IMR-90 (cell line): ENCODE results near the gene SLC25A5. TPM values are rescaled to one million over a fixed set of nuclear protein-coding genes. Genes with fewer than 3 reads are reported as not detected.

Experiments used
- ATAC-seq: fragments of 200-7000 bp; cut with Tn5 transposase; 2 replicates; pipeline ENCODE4 v1.9.1; 2020; ENCODE audit warnings: low read depth, mild to moderate bottlenecking, moderate library complexity
- BruUV-seq: library from RNA; stranded (reverse); fragments of 400-500 nt; replicated peaks from 2 replicates; lab custom pipeline; 2021; lab: Mats Ljungman, UMichigan
- CTCF ChIA-PET: fragments of 300-600 bp; formaldehyde crosslinking; extraction: SDS; loops from one replicate; lab custom pipeline; 2021; ENCODE audit warnings: antibody characterized with exemption; lab: Yijun Ruan, JAX
- POLR2A ChIA-PET: fragments of 300-600 bp; sonication (Branson Sonifier 250); formaldehyde crosslinking; loops from one replicate; lab custom pipeline; 2022; ENCODE audit warnings: antibody characterized with exemption; ENCODE audit not compliant: unreplicated experiment; lab: Charles Lee
- DNase-seq: peaks from one replicate; pipeline ENCODE4 v3.0.0; 2013
- H2AFZ ChIP-seq: replicated peaks from 2 replicates; pipeline ENCODE3; 2013; ENCODE audit warnings: low read length, mild to moderate bottlenecking; ENCODE audit not compliant: poor library complexity
- H2AK5ac ChIP-seq: 2 replicates; pipeline ENCODE4 v1.6.1; 2013; ENCODE audit warnings: low read depth, low read length, inconsistent platforms
- H2AK9ac ChIP-seq: replicated peaks from 2 replicates; pipeline ENCODE3; 2013; ENCODE audit warnings: mild to moderate bottlenecking, low read depth, low read length, moderate library complexity; ENCODE audit not compliant: poor library complexity
- H2BK120ac ChIP-seq: 2 replicates; pipeline ENCODE4 v1.6.1; 2013; ENCODE audit warnings: low read depth, low read length, inconsistent platforms
- H2BK15ac ChIP-seq: 3 replicates; pipeline ENCODE4 v1.6.1; 2013; ENCODE audit warnings: low read depth, low read length, inconsistent platforms
- H2BK20ac ChIP-seq: 2 replicates; pipeline ENCODE4 v1.6.1; 2013; ENCODE audit warnings: low read depth, mild to moderate bottlenecking, inconsistent platforms, low read length, moderate library complexity
- H2BK5ac ChIP-seq: 2 replicates; pipeline ENCODE4 v1.6.1; 2013; ENCODE audit warnings: mild to moderate bottlenecking, low read depth, low read length, inconsistent platforms; ENCODE audit not compliant: poor library complexity, severe bottlenecking
- H3K14ac ChIP-seq: replicated peaks from 2 replicates; pipeline ENCODE4 v1.6.1; 2013; ENCODE audit warnings: low read depth, low read length, inconsistent platforms
- H3K18ac ChIP-seq: 2 replicates; pipeline ENCODE4 v1.6.1; 2013; ENCODE audit warnings: low read depth, low read length, control low read depth
- H3K23ac ChIP-seq: 2 replicates; pipeline ENCODE4 v1.6.1; 2013; ENCODE audit warnings: low read depth, low read length, inconsistent platforms
- H3K27ac ChIP-seq: 2 replicates; pipeline ENCODE4 v1.5.1; 2013; ENCODE audit warnings: mild to moderate bottlenecking, control low read depth, low read length; ENCODE audit not compliant: insufficient read depth
- H3K27me3 ChIP-seq: 2 replicates; pipeline ENCODE4 v1.6.1; 2013; ENCODE audit warnings: low read length; ENCODE audit not compliant: control insufficient read depth, insufficient read depth
- H3K36me3 ChIP-seq: 2 replicates; pipeline ENCODE4 v1.6.1; 2013; ENCODE audit warnings: low read length, mixed read lengths; ENCODE audit not compliant: control insufficient read depth, insufficient read depth
- H3K4ac ChIP-seq: 2 replicates; pipeline ENCODE4 v1.6.1; 2013; ENCODE audit warnings: low read depth, low read length, inconsistent platforms
- H3K4me1 ChIP-seq: 2 replicates; pipeline ENCODE4 v1.6.1; 2013; ENCODE audit warnings: low read length, mixed read lengths; ENCODE audit not compliant: control insufficient read depth, insufficient read depth
- H3K4me2 ChIP-seq: 2 replicates; pipeline ENCODE4 v1.6.1; 2013; ENCODE audit warnings: low read depth, mild to moderate bottlenecking, control low read depth, low read length, moderate library complexity
- H3K4me3 ChIP-seq: 2 replicates; pipeline ENCODE4 v1.5.1; 2013; ENCODE audit warnings: low read depth, mild to moderate bottlenecking, control low read depth, low read length, moderate library complexity; ENCODE audit not compliant: insufficient read depth
- H3K56ac ChIP-seq: 2 replicates; pipeline ENCODE4 v1.6.1; 2013; ENCODE audit warnings: low read length, inconsistent platforms; ENCODE audit not compliant: insufficient read depth; ENCODE audit errors: extremely low read depth
- H3K79me1 ChIP-seq, 2 experiments: 2 replicates each; pipeline ENCODE4 v1.6.1; 2013; ENCODE audit warnings: low read length in 2 of 2, inconsistent platforms in 1 of 2, low read depth in 1 of 2
- H3K9ac ChIP-seq: 2 replicates; pipeline ENCODE4 v1.6.1; 2013; ENCODE audit warnings: low read depth, low read length, control low read depth
- H3K9me1 ChIP-seq: 2 replicates; pipeline ENCODE4 v1.6.1; 2013; ENCODE audit warnings: low read length, inconsistent platforms; ENCODE audit not compliant: insufficient read depth
- H3K9me3 ChIP-seq: 2 replicates; pipeline ENCODE4 v1.6.1; 2013; ENCODE audit warnings: low read length; ENCODE audit not compliant: control insufficient read depth, insufficient read depth
- H4K20me1 ChIP-seq: 2 replicates; pipeline ENCODE4 v1.6.1; 2013; ENCODE audit warnings: low read length, inconsistent platforms; ENCODE audit not compliant: insufficient read depth
- H4K5ac ChIP-seq: 2 replicates; pipeline ENCODE4 v1.6.1; 2013; ENCODE audit warnings: mild to moderate bottlenecking, low read depth, low read length, control low read depth
- H4K8ac ChIP-seq, 2 experiments: 2 replicates each; pipeline ENCODE4 v1.6.1; 2013; ENCODE audit warnings: low read depth in 2 of 2, low read length in 2 of 2, control low read depth in 1 of 2, inconsistent platforms in 1 of 2
- H4K91ac ChIP-seq: 2 replicates; pipeline ENCODE4 v1.6.1; 2013; ENCODE audit warnings: low read depth, low read length, inconsistent platforms; ENCODE audit not compliant: insufficient read depth
- CEBPB ChIP-seq: IDR thresholded peaks from 2 replicates; pipeline ENCODE4 v1.6.1; 2012; ENCODE audit warnings: low read depth, low read length, improper control_type of control experiment
- MAZ ChIP-seq: IDR thresholded peaks from 2 replicates; pipeline ENCODE4 v1.6.1; 2012; ENCODE audit warnings: low read depth, mild to moderate bottlenecking, low read length, improper control_type of control experiment, moderate library complexity, borderline replicate concordance
- MXI1 ChIP-seq: IDR thresholded peaks from 2 replicates; pipeline ENCODE4 v1.6.1; 2012; ENCODE audit warnings: low read depth, mild to moderate bottlenecking, low read length, moderate library complexity, borderline replicate concordance
- NFE2L2 ChIP-seq: fragments of 150-350 bp; IDR thresholded peaks from 2 replicates; pipeline ENCODE4 v1.6.1; 2016; ENCODE audit warnings: low read depth, mild to moderate bottlenecking, low read length
- POLR2A ChIP-seq: IDR thresholded peaks from 2 replicates; pipeline ENCODE4 v1.6.1; 2012; ENCODE audit warnings: mild to moderate bottlenecking, low read depth, low read length
- RAD21 ChIP-seq: IDR thresholded peaks from 2 replicates; pipeline ENCODE4 v1.6.1; 2012; ENCODE audit warnings: low read length, improper control_type of control experiment
- RFX5 ChIP-seq: IDR thresholded peaks from 2 replicates; pipeline ENCODE4 v1.8.0; 2012; ENCODE audit warnings: low read depth, mild to moderate bottlenecking, low read length, moderate library complexity
- WGBS, 2 experiments: methylation state at CpG; one replicate each; pipeline versions ENCODE4 v1.1.5 to v1.1.7; 2013; ENCODE audit warnings: missing lambda C conversion rate in 2 of 2; ENCODE audit not compliant: insufficient read length in 1 of 2; ENCODE audit errors: extremely low coverage in 2 of 2; 5-methylcytosine and 5-hydroxymethylcytosine counted together
- dilution Hi-C: fragments of 300-500 bp; cut with HindIII; formaldehyde crosslinking; loops from one replicate; pipeline ENCODE4 v1.14.3; 2018; ENCODE audit warnings: low sequenced_read_pairs; ENCODE audit not compliant: unreplicated experiment
- in situ Hi-C: fragments of 300-500 bp; cut with MboI; formaldehyde crosslinking; loops from 3 replicates; pipeline ENCODE4 v1.14.3; 2019; ENCODE audit warnings: low sequenced_read_pairs, inconsistent platforms, mixed read lengths
- intact Hi-C: fragments of 100-400 bp; cut with micrococcal nuclease; formaldehyde crosslinking; loops from 2 replicates; pipeline ENCODE4 v1.10.0; 2022
- polyA plus RNA-seq, 3 experiments: library from polyadenylated mRNA; depleted of rRNA; stranded (reverse); fragments of >200 nt; gene quantifications; 2 replicates each; pipeline ENCODE4 v1.2.3, GENCODE V29; 2012; ENCODE audit warnings: low replicate concordance in 1 of 3
- total RNA-seq: library from RNA; depleted of rRNA; stranded (reverse); fragments of >200 nt; gene quantifications from 2 replicates; pipeline ENCODE4 v1.2.3, GENCODE V29; 2012
- TF ChIP-seq, protein P1 (sequence below): fragments of 150-350 bp; IDR thresholded peaks from 2 replicates; pipeline ENCODE4 v1.6.1; 2016; ENCODE audit warnings: low read depth, mild to moderate bottlenecking, low read length, moderate library complexity, borderline replicate concordance
- TF ChIP-seq, protein P2 (sequence below): conservative IDR thresholded peaks from 2 replicates; pipeline ENCODE4 v1.5.1; 2012; ENCODE audit warnings: mild to moderate bottlenecking, low read depth, low read length, improper control_type of control experiment
- TF ChIP-seq, protein P3 (sequence below): fragments of 150-350 bp; IDR thresholded peaks from 2 replicates; pipeline ENCODE4 v1.6.1; 2017; ENCODE audit warnings: mild to moderate bottlenecking, antibody characterized with exemption, low read length, low read depth

The SLC25A5 gene
- total and polyA plus RNA-seq, 2 of the 4 experiments (the other 2 are of a cell fraction): 216 to 337 TPM

DNA sequence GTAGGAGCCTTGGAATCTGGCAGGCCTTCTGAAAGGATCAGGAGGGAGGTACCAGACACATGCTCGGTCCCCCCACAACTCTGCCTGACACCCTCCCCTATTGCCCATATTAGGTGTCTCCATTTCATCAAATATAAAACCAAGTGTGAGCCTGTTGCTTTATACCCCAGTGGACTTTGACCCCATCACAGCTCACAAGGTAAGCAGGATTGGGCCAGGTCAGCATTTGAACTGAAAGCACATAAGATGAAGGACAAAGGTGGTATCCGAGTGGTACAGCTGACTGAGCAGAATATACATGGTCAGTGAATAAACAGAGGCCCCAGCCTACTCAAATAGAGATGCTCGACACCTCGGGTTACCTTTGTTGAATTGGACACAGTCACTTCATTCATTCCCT lies 49.1 kb upstream of the SLC25A5 start:
- Histone ChIP-seq H4K5ac (no peak overlapping the region), H2AK9ac (no peak overlapping the region), H2BK120ac (no peak overlapping the region), H3K14ac (no peak overlapping the region), H3K4me2 (no peak overlapping the region), H3K18ac (no peak overlapping the region), H2AK5ac (no peak overlapping the region), H3K79me1 (no peaks in the 10 kb centered on the region), H2BK5ac (no peak overlapping the region), H2BK15ac (no peak overlapping the region), H4K8ac (no peak overlapping the region), H4K20me1 (no peaks in the 10 kb centered on the region), H3K56ac (no peak overlapping the region), H3K9me3 (no peaks in the 10 kb centered on the region), H3K9ac (no peak overlapping the region), H3K4me3 (no peak overlapping the region), H2BK20ac (no peak overlapping the region), H2AFZ (no peak overlapping the region), H3K27me3 (no peaks in the 10 kb centered on the region), H4K91ac (no peak overlapping the region), H3K9me1 (no peaks in the 10 kb centered on the region; the same call in 1 of the 2 replicates), H3K23ac (no peak overlapping the region), H3K36me3 (peaks cover 2% of the 10 kb centered on the region; the same call in 1 of the 2 replicates), H3K4ac (no peak overlapping the region), H3K4me1 (0 out of 2 replicates have a peak, but pooled peaks cover 3% of the 10 kb centered on the region), H3K27ac (no peak overlapping the region)
- in situ Hi-C loops: no loop called here
- POLR2A ChIA-PET: no interaction called here
- DNase-seq (no peak), ATAC-seq (no peak)
- CTCF ChIA-PET: no interaction called here
- WGBS, 2 experiments: 63% methylated on average over 2 of the region's 4 CpGs; no CpG with 5 or more reads in 1 of the 2 experiments
- TF ChIP-seq POLR2A: no peak
- no peak for TF ChIP-seq CEBPB
- TF ChIP-seq, protein P1, sequence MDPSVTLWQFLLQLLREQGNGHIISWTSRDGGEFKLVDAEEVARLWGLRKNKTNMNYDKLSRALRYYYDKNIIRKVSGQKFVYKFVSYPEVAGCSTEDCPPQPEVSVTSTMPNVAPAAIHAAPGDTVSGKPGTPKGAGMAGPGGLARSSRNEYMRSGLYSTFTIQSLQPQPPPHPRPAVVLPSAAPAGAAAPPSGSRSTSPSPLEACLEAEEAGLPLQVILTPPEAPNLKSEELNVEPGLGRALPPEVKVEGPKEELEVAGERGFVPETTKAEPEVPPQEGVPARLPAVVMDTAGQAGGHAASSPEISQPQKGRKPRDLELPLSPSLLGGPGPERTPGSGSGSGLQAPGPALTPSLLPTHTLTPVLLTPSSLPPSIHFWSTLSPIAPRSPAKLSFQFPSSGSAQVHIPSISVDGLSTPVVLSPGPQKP: no peak
- TF ChIP-seq NFE2L2: no peak
- no peak for TF ChIP-seq RFX5
- TF ChIP-seq MXI1: no peak
- TF ChIP-seq, protein P2, sequence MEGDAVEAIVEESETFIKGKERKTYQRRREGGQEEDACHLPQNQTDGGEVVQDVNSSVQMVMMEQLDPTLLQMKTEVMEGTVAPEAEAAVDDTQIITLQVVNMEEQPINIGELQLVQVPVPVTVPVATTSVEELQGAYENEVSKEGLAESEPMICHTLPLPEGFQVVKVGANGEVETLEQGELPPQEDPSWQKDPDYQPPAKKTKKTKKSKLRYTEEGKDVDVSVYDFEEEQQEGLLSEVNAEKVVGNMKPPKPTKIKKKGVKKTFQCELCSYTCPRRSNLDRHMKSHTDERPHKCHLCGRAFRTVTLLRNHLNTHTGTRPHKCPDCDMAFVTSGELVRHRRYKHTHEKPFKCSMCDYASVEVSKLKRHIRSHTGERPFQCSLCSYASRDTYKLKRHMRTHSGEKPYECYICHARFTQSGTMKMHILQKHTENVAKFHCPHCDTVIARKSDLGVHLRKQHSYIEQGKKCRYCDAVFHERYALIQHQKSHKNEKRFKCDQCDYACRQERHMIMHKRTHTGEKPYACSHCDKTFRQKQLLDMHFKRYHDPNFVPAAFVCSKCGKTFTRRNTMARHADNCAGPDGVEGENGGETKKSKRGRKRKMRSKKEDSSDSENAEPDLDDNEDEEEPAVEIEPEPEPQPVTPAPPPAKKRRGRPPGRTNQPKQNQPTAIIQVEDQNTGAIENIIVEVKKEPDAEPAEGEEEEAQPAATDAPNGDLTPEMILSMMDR: no peak
- no peak for TF ChIP-seq MAZ
- TF ChIP-seq RAD21: no peak
- TF ChIP-seq, protein P3, sequence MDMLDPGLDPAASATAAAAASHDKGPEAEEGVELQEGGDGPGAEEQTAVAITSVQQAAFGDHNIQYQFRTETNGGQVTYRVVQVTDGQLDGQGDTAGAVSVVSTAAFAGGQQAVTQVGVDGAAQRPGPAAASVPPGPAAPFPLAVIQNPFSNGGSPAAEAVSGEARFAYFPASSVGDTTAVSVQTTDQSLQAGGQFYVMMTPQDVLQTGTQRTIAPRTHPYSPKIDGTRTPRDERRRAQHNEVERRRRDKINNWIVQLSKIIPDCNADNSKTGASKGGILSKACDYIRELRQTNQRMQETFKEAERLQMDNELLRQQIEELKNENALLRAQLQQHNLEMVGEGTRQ: no peak
- BruUV-seq: no TSS peak
- dilution Hi-C loops: no loop called here
- intact Hi-C loops: no loop called here
